ENCODE results near the gene E2F2. TPM values are rescaled to one million over a fixed set of nuclear protein-coding genes. Genes with fewer than 3 reads are reported as not detected.
"Not testable (repeated sequence)": the region's sequence is repeated elsewhere in the genome, so short reads cannot be mapped to it uniquely, and the experiment has no call there.

The E2F2 gene
- total and polyA plus RNA-seq, 5 donors from 2014 or later, result 2.3 to 13.8 (median 3.9) TPM

GRCh38 chr1:23551849-23552248 is 20.8 kb upstream of the E2F2 start:
- Mint-ChIP-seq H3K36me3 (peaks cover 3% of the 10 kb centered on the region), H3K4me3 (peak overlapping the region in 2 of 4 donors; percentile 81 to 89), H3K27me3 (peaks cover 9% of the 10 kb centered on the region), H3K4me1 (peaks cover 0 to 56% (median 31%) of the 10 kb centered on the region in 4 donors), H3K9me3 (no peaks in the 10 kb centered on the region), H3K27ac (peak overlapping the region in 2 of 3 donors; percentile 23 to 46)
- peaks cover 31% of the 10 kb centered on the region for H3K4me1 ChIP-seq (ENCODE audit: control insufficient read depth, insufficient read depth, low read length, poor library complexity, severe bottlenecking)
- DNase-seq (no peak), ATAC-seq (ENCODE audit: low read depth in 2 of 2) (no peak)
- no peak overlapping the region for H3K4me3 ChIP-seq (ENCODE audit: low read depth, low read length)
- H3K27me3 ChIP-seq (ENCODE audit: control insufficient read depth, insufficient read depth, low read length), result no peaks in the 10 kb centered on the region
- no peak overlapping the region for H3K27ac ChIP-seq (ENCODE audit: insufficient read depth, low read length, poor library complexity, severe bottlenecking)
- H3K36me3 ChIP-seq (ENCODE audit: control insufficient read depth, insufficient read depth, low read length), result no peaks in the 10 kb centered on the region
- H3K9me3 ChIP-seq (ENCODE audit: control insufficient read depth in 2 of 2, low read length in 2 of 2), result no peaks in the 10 kb centered on the region

- H3K4me3 Mint-ChIP-seq, result no peak overlapping the region
- Histone ChIP-seq H3K27me3 (ENCODE audit: control insufficient read depth, insufficient read depth, low read length) (no peaks in the 10 kb centered on the region), H3K4me3 (ENCODE audit: low read depth, low read length) (no peak overlapping the region), H3K27ac (ENCODE audit: insufficient read depth, low read length, poor library complexity, severe bottlenecking) (no peak overlapping the region), H3K4me1 (ENCODE audit: control insufficient read depth, insufficient read depth, low read length, poor library complexity, severe bottlenecking) (peaks cover 10% of the 10 kb centered on the region), H3K9me3 (ENCODE audit: control insufficient read depth in 2 of 2, low read length in 2 of 2) (no peaks in the 10 kb centered on the region), H3K36me3 (ENCODE audit: control insufficient read depth, insufficient read depth, low read length) (no peaks in the 10 kb centered on the region)
- no peaks in the 10 kb centered on the region for H3K9me3 Mint-ChIP-seq
- peaks cover 0 to 43% (median 14%) of the 10 kb centered on the region in 4 donors for H3K4me1 Mint-ChIP-seq
- H3K36me3 Mint-ChIP-seq, result no peaks in the 10 kb centered on the region
- H3K27me3 Mint-ChIP-seq, result peaks cover under 1% of the 10 kb centered on the region
- ATAC-seq (ENCODE audit: low read depth in 2 of 2), result no peak
- no peak for DNase-seq
- peak overlapping the region in 1 of 3 donors; percentile 64 for H3K27ac Mint-ChIP-seq
These were observed 17.7 kb upstream of the E2F2 start for GRCh38 chr1:23548704-23549143.

- peaks cover 0 to 34% (median 11%) of the 10 kb centered on the region in 4 donors for H3K4me1 Mint-ChIP-seq
- H3K4me3 Mint-ChIP-seq, result no peak overlapping the region
- H3K9me3 ChIP-seq (ENCODE audit: control insufficient read depth in 2 of 2, low read length in 2 of 2), result no peaks in the 10 kb centered on the region
- ATAC-seq (ENCODE audit: low read depth in 2 of 2), result no peak
- H3K36me3 ChIP-seq (ENCODE audit: control insufficient read depth, insufficient read depth, low read length), result no peaks in the 10 kb centered on the region
- DNase-seq, result no peak
- H3K4me3 ChIP-seq (ENCODE audit: low read depth, low read length), result no peak overlapping the region
- H3K9me3 Mint-ChIP-seq, result no peaks in the 10 kb centered on the region
- no peak overlapping the region for H3K27ac Mint-ChIP-seq
- no peaks in the 10 kb centered on the region for H3K27me3 Mint-ChIP-seq
- H3K4me1 ChIP-seq (ENCODE audit: control insufficient read depth, insufficient read depth, low read length, poor library complexity, severe bottlenecking), result peaks cover 6% of the 10 kb centered on the region
- H3K27ac ChIP-seq (ENCODE audit: insufficient read depth, low read length, poor library complexity, severe bottlenecking), result no peak overlapping the region
- no peaks in the 10 kb centered on the region for H3K36me3 Mint-ChIP-seq
- no peaks in the 10 kb centered on the region for H3K27me3 ChIP-seq (ENCODE audit: control insufficient read depth, insufficient read depth, low read length)
These were observed 16.0 kb upstream of the E2F2 start for GRCh38 chr1:23546897-23547584.

GRCh38 chr1:23545851-23546250 is 14.8 kb upstream of the E2F2 start:
- H3K4me3 ChIP-seq (ENCODE audit: low read depth, low read length), result no peak overlapping the region
- H3K36me3 ChIP-seq (ENCODE audit: control insufficient read depth, insufficient read depth, low read length), result no peaks in the 10 kb centered on the region
- H3K4me1 ChIP-seq (ENCODE audit: control insufficient read depth, insufficient read depth, low read length, poor library complexity, severe bottlenecking), result peaks cover 6% of the 10 kb centered on the region
- H3K36me3 Mint-ChIP-seq, result no peaks in the 10 kb centered on the region
- no peaks in the 10 kb centered on the region for H3K27me3 Mint-ChIP-seq
- H3K27ac ChIP-seq (ENCODE audit: insufficient read depth, low read length, poor library complexity, severe bottlenecking), result no peak overlapping the region
- no peaks in the 10 kb centered on the region for H3K9me3 ChIP-seq (ENCODE audit: control insufficient read depth in 2 of 2, low read length in 2 of 2)
- H3K4me3 Mint-ChIP-seq, result no peak overlapping the region
- H3K4me1 Mint-ChIP-seq, result peaks cover 0 to 22% (median 8%) of the 10 kb centered on the region in 4 donors
- peak overlapping the region in 1 of 3 donors; percentile 38 for H3K27ac Mint-ChIP-seq
- H3K9me3 Mint-ChIP-seq, result no peaks in the 10 kb centered on the region
- H3K27me3 ChIP-seq (ENCODE audit: control insufficient read depth, insufficient read depth, low read length), result no peaks in the 10 kb centered on the region
- DNase-seq, result no peak
- no peak for ATAC-seq (ENCODE audit: low read depth in 2 of 2)

- no peaks in the 10 kb centered on the region for H3K9me3 Mint-ChIP-seq
- H3K27ac Mint-ChIP-seq, result no peak overlapping the region
These were observed 13.7 kb upstream of the E2F2 start for GRCh38 chr1:23544444-23545389.

GRCh38 chr1:23543707-23544443 is 12.8 kb upstream of the E2F2 start:
- Mint-ChIP-seq H3K27ac (no peak overlapping the region), H3K27me3 (no peaks in the 10 kb centered on the region), H3K4me1 (peaks cover 5 to 25% (median 13%) of the 10 kb centered on the region in 4 donors), H3K9me3 (no peaks in the 10 kb centered on the region), H3K36me3 (peaks cover 3% of the 10 kb centered on the region), H3K4me3 (no peak overlapping the region)
- DNase-seq, result no peak
- no peaks in the 10 kb centered on the region for H3K36me3 ChIP-seq (ENCODE audit: control insufficient read depth, insufficient read depth, low read length)
- H3K27me3 ChIP-seq (ENCODE audit: control insufficient read depth, insufficient read depth, low read length), result no peaks in the 10 kb centered on the region
- no peak overlapping the region for H3K4me3 ChIP-seq (ENCODE audit: low read depth, low read length)
- no peak overlapping the region for H3K27ac ChIP-seq (ENCODE audit: insufficient read depth, low read length, poor library complexity, severe bottlenecking)
- peaks cover 18% of the 10 kb centered on the region for H3K4me1 ChIP-seq (ENCODE audit: control insufficient read depth, insufficient read depth, low read length, poor library complexity, severe bottlenecking)
- no peaks in the 10 kb centered on the region for H3K9me3 ChIP-seq (ENCODE audit: control insufficient read depth in 2 of 2, low read length in 2 of 2)
- no peak for ATAC-seq (ENCODE audit: low read depth in 2 of 2)

More at GRCh38 chr1:23544444-23545389, 13.7 kb upstream of the E2F2 start:
- H3K4me3 Mint-ChIP-seq, result peak overlapping the region in 1 of 4 donors; percentile 4
- DNase-seq (peak; percentile 56 to 81 (median 66)), ATAC-seq (ENCODE audit: low read depth in 2 of 2) (peak in 1 of 2 donors; percentile 12)
- Histone ChIP-seq H3K9me3 (ENCODE audit: control insufficient read depth in 2 of 2, low read length in 2 of 2) (no peaks in the 10 kb centered on the region), H3K36me3 (ENCODE audit: control insufficient read depth, insufficient read depth, low read length) (no peaks in the 10 kb centered on the region), H3K27me3 (ENCODE audit: control insufficient read depth, insufficient read depth, low read length) (no peaks in the 10 kb centered on the region), H3K27ac (ENCODE audit: insufficient read depth, low read length, poor library complexity, severe bottlenecking) (no peak overlapping the region), H3K4me1 (ENCODE audit: control insufficient read depth, insufficient read depth, low read length, poor library complexity, severe bottlenecking) (peaks cover 13% of the 10 kb centered on the region), H3K4me3 (ENCODE audit: low read depth, low read length) (no peak overlapping the region)
- peaks cover 3 to 22% (median 11%) of the 10 kb centered on the region in 4 donors for H3K4me1 Mint-ChIP-seq
- no peaks in the 10 kb centered on the region for H3K27me3 Mint-ChIP-seq
- H3K36me3 Mint-ChIP-seq, result peaks cover 2% of the 10 kb centered on the region

GRCh38 chr1:23542940-23543339 is 11.9 kb upstream of the E2F2 start:
- not testable (repeated sequence) for H3K27me3 ChIP-seq (ENCODE audit: control insufficient read depth, insufficient read depth, low read length); H3K36me3 Mint-ChIP-seq; H3K9me3 Mint-ChIP-seq; DNase-seq; H3K27me3 Mint-ChIP-seq; H3K4me3 ChIP-seq (ENCODE audit: low read depth, low read length); H3K36me3 ChIP-seq (ENCODE audit: control insufficient read depth, insufficient read depth, low read length); H3K9me3 ChIP-seq (ENCODE audit: control insufficient read depth in 2 of 2, low read length in 2 of 2); H3K27ac Mint-ChIP-seq; ATAC-seq (ENCODE audit: low read depth in 2 of 2); H3K27ac ChIP-seq (ENCODE audit: insufficient read depth, low read length, poor library complexity, severe bottlenecking)
- H3K4me1 Mint-ChIP-seq, result peaks cover 5 to 22% (median 13%) of the 10 kb centered on the region in 4 donors
- peak overlapping the region in 1 of 4 donors; percentile 54 for H3K4me3 Mint-ChIP-seq
- peaks cover 18% of the 10 kb centered on the region for H3K4me1 ChIP-seq (ENCODE audit: control insufficient read depth, insufficient read depth, low read length, poor library complexity, severe bottlenecking)

Measured in CD4-positive, CD25-positive, alpha-beta regulatory T cell (primary cell).